ENCODE measurements around the gene EHMT1. TPM values are rescaled to one million over a fixed set of nuclear protein-coding genes. Genes with fewer than 3 reads are reported as not detected.

Gene EHMT1
- total RNA-seq, 2 donors from 2014 or later: 24.1 to 34.6 TPM

DNA sequence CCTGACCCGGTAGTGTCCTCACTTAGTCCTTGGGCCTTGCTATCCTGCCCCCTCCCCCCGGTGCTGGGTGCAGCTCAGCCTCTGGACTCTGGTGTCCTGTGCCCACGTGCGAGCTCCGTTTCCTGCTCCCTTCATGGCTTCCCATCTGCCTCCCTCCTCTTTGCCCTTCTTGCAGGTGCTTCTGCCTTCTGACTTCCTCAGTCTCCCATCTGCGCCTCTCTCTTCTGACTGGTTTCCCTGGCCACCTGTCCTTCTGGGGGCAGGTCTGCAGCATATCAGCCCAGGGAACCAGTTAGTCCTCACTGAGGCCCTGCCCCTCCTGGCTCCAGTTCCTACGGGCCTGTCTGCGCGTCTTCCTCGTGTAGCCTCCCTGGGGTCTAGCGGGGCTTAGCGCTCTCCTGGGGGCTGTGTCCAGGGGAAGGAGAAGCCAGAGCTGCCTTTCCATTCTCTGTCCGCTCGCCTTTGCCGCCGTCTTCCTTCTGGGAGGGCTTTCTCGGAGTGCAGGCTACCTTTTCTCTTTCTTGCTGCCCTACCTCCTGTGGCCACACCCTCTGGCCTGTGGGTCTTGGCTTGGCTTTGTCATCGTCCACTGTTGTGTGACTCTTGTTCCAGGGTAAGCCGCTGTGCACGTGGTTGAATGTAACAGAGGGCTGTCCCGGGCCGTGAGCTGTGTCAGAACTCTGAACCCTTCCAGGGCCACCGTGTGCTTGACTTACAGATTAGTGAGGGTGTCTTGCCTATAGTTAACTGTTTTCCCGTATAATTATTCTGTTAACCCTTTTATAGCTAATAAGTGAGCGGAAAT, 51.8 kb downstream of the EHMT1 start:
- Histone ChIP-seq H3K4me3 (no peak overlapping the region), H3K27me3 (no peaks in the 10 kb centered on the region), H3K27ac (no peak overlapping the region), H3K36me3 (no peaks in the 10 kb centered on the region), H3K9me3 (no peaks in the 10 kb centered on the region), H3K4me1 (peaks cover 0 to 46% of the 10 kb centered on the region in 2 donors)
- DNase-seq (ENCODE audit: low spot score): no peak
- TF ChIP-seq, protein P1, sequence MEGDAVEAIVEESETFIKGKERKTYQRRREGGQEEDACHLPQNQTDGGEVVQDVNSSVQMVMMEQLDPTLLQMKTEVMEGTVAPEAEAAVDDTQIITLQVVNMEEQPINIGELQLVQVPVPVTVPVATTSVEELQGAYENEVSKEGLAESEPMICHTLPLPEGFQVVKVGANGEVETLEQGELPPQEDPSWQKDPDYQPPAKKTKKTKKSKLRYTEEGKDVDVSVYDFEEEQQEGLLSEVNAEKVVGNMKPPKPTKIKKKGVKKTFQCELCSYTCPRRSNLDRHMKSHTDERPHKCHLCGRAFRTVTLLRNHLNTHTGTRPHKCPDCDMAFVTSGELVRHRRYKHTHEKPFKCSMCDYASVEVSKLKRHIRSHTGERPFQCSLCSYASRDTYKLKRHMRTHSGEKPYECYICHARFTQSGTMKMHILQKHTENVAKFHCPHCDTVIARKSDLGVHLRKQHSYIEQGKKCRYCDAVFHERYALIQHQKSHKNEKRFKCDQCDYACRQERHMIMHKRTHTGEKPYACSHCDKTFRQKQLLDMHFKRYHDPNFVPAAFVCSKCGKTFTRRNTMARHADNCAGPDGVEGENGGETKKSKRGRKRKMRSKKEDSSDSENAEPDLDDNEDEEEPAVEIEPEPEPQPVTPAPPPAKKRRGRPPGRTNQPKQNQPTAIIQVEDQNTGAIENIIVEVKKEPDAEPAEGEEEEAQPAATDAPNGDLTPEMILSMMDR (IDR thresholded peaks at IDR 0.05): no peak

DNA sequence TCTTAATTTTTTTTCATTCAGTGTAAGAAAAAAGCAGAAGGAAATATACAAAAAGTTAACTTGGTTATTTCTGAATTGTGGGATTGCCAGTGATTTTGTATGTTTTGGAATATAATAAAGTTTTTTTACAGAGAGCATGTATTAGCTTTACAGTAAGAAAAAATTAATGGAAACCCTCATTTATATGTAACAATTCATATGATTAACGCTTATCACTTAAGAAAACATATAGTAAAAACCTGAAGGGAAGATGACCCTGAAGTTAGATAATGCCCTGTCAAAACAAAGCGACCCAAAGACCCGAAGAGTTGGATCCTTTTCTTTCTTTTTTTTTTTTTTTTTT, 52.4 kb downstream of the EHMT1 start:
- TF ChIP-seq, protein P1 (IDR thresholded peaks at IDR 0.05): no peak
- H3K9me3 ChIP-seq: no peaks in the 10 kb centered on the region
- DNase-seq (ENCODE audit: low spot score): no peak
- H3K4me3 ChIP-seq: no peak overlapping the region
- H3K27me3 ChIP-seq: no peaks in the 10 kb centered on the region
- no peaks in the 10 kb centered on the region for H3K36me3 ChIP-seq
- peaks cover 0 to 45% of the 10 kb centered on the region in 2 donors for H3K4me1 ChIP-seq
- no peak overlapping the region for H3K27ac ChIP-seq

DNA sequence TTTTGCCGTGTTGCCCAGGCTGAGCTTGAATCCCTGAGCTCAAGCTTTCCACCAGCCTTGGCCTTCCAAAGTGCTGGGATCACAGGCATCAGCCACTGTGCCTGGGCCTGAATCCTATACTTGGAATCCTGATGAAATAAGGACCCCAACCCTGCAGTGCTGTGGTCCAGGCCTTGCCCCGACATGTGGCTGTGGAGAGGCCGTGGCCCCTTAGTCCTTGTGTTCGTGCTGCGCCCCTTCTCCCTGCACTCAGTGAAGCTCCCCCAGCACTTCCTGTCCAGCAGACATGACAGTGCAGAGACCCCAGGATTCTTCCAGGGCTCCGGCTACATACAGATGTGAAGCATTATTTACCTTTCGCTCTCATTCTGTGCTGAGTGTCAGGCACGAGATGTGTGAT, 52.9 kb downstream of the EHMT1 start:
- H3K27me3 ChIP-seq: no peaks in the 10 kb centered on the region
- H3K4me3 ChIP-seq: no peak overlapping the region
- no peaks in the 10 kb centered on the region for H3K36me3 ChIP-seq
- H3K4me1 ChIP-seq: peaks cover 0 to 39% of the 10 kb centered on the region in 2 donors
- DNase-seq (ENCODE audit: low spot score): no peak
- H3K9me3 ChIP-seq: no peaks in the 10 kb centered on the region
- TF ChIP-seq, protein P1 (IDR thresholded peaks at IDR 0.05): no peak
- no peak overlapping the region for H3K27ac ChIP-seq

DNA sequence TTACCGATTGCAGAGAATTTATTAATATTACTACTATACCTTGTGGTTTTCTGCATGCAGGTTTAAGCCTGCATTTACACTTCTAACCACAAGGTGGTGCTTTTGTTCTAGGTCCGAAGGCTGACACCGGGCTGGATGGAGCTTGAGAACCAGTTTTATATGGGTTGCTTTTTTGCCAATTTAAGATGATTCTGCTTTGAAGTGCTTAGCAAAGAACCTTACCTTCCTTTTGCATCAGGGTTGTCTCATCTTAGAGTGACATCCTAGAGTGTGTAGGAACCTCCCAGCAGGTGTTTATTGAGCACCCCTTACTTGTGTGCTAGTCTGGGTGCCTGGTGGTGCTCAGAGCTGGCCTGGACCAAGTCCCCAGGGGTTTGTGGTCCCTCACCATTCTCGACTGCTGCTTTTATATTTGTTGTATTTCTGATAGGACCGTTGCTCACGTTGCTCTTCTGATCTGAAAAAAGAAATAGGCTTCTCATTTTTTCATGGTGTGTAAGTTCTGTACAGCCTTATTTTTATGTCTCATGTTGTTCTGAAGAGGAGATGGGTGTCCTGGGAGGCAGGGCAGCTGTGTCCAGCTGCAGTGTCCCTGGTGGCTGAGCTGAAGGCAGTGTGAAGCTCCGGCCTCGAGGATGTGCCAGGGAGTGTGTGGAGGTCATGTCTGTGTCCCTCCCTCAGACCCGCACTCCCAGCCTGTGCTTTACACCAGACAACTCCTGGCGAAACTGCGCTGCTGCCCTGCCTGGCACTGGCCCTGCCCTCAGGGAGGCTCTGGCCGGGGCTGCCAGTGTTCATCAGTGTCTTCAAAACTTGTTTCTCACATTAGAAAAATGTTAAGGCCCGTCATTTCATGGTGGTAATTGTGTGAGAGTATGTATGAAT, 54.3 kb downstream of the EHMT1 start:
- peaks cover 0 to 36% of the 10 kb centered on the region in 2 donors for H3K4me1 ChIP-seq
- H3K27me3 ChIP-seq: no peaks in the 10 kb centered on the region
- TF ChIP-seq, protein P1 (IDR thresholded peaks at IDR 0.05): peak; percentile 70 to 93
- no peaks in the 10 kb centered on the region for H3K9me3 ChIP-seq
- no peak for DNase-seq (ENCODE audit: low spot score)
- no peak overlapping the region for H3K27ac ChIP-seq
- no peaks in the 10 kb centered on the region for H3K36me3 ChIP-seq
- H3K4me3 ChIP-seq: no peak overlapping the region

DNA sequence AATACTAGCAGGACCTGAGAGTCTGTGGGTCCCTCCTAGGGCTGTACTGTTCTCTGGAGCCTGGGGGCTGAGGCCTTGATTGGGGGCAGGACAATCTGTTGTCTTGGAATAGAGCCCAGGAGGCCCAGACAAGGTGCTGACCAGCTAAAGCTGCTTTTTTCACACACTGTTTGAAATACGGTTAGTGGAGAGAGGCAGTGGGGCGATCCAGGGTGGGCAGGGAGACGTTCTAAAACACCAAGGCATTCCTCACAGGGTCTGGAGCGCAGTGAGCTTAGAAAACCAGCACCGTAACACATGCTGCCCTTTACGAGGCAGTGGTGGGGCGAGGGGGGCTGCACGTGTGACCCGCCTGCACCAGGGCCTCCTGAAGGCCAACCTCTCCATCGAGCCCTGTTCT, 55.1 kb downstream of the EHMT1 start:
- no peaks in the 10 kb centered on the region for H3K27me3 ChIP-seq
- no peak for DNase-seq (ENCODE audit: low spot score)
- H3K27ac ChIP-seq: peak overlapping the region in 1 of 2 donors; percentile 23
- no peak overlapping the region for H3K4me3 ChIP-seq
- peaks cover 0 to 38% of the 10 kb centered on the region in 2 donors for H3K4me1 ChIP-seq
- H3K36me3 ChIP-seq: no peaks in the 10 kb centered on the region
- H3K9me3 ChIP-seq: no peaks in the 10 kb centered on the region
- TF ChIP-seq, protein P1 (IDR thresholded peaks at IDR 0.05): no peak

Data from right atrium auricular region (tissue), 2 donors.